ENCODE data around the gene NOX3.

The NOX3 gene

DNA sequence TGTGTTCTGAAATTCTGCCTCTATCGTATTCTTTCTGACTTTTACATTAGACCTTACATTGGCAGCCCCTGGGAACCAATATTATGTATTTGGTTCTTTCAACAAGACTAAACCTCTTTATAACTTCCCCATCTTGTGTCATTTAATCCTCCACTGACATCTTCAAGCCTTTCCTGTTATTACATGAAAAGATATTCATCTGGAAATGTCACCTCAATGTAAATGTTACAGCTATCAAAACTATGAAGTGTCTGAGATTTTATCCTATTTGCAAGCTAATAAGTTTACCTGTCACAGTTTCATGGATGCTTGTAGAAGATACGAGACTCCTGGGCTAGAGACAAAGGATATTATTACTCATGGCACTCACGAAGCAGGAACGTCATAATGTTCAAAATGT lies 43.9 kb upstream of the NOX3 start:
- Histone ChIP-seq H3K9me3 (ENCODE audit: insufficient read depth, low read length, severe bottlenecking) (peaks cover 3% of the 10 kb centered on the region), H3K36me3 (ENCODE audit: insufficient read depth, low read length) (no peaks in the 10 kb centered on the region), H3K9ac (ENCODE audit: low read depth, low read length) (no peak overlapping the region), H4K20me1 (ENCODE audit: insufficient read depth, low read length) (no peaks in the 10 kb centered on the region), H3K4me2 (ENCODE audit: insufficient read depth, low read length) (no peak overlapping the region), H3K4me3 (ENCODE audit: low read depth in 1 of 2, low read length in 2 of 2) (no peak overlapping the region), H2AFZ (ENCODE audit: low read depth, low read length) (no peak overlapping the region), H3K79me2 (ENCODE audit: insufficient read depth, low read length) (no peaks in the 10 kb centered on the region), H3K27me3 (ENCODE audit: insufficient read depth, low read length, poor library complexity) (no peaks in the 10 kb centered on the region), H3K4me1 (ENCODE audit: insufficient read depth, low read length) (no peaks in the 10 kb centered on the region), H3K27ac (ENCODE audit: low read length) (no peak overlapping the region)
- TF ChIP-seq EZH2 (IDR thresholded peaks at IDR 0.05; ENCODE audit: borderline replicate concordance, low read depth, low read length, severe bottlenecking), result no peak
- TF ChIP-seq, protein P1, sequence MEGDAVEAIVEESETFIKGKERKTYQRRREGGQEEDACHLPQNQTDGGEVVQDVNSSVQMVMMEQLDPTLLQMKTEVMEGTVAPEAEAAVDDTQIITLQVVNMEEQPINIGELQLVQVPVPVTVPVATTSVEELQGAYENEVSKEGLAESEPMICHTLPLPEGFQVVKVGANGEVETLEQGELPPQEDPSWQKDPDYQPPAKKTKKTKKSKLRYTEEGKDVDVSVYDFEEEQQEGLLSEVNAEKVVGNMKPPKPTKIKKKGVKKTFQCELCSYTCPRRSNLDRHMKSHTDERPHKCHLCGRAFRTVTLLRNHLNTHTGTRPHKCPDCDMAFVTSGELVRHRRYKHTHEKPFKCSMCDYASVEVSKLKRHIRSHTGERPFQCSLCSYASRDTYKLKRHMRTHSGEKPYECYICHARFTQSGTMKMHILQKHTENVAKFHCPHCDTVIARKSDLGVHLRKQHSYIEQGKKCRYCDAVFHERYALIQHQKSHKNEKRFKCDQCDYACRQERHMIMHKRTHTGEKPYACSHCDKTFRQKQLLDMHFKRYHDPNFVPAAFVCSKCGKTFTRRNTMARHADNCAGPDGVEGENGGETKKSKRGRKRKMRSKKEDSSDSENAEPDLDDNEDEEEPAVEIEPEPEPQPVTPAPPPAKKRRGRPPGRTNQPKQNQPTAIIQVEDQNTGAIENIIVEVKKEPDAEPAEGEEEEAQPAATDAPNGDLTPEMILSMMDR (IDR thresholded peaks at IDR 0.05; ENCODE audit: borderline replicate concordance, extremely low read depth, low read length, poor library complexity, severe bottlenecking), result no peak
- ATAC-seq (ENCODE audit: insufficient read depth, low read depth), result no peak
- DNase-seq, result no peak

DNA sequence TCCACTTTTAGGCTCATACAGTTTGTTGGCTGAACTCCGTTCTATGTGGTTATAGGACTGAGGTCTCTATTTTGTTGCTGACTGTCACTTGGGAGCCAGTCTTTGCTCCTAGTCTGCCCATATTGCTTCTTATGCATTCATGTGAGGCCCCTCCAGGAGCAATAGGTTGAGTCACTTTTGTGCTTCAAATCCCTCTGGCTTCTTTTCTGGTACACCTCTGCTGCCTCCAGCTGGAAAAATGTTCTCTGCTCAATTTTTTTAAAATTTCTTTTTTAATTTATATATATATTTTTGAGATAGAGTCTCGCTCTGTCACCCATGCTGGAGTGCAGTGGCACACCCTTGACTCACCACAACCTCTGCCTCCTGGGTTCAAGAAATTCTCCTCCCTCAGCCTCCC lies 42.7 kb upstream of the NOX3 start:
- no peak overlapping the region for H2AFZ ChIP-seq (ENCODE audit: low read depth, low read length)
- no peak overlapping the region for H3K4me2 ChIP-seq (ENCODE audit: insufficient read depth, low read length)
- TF ChIP-seq, protein P1 (IDR thresholded peaks at IDR 0.05; ENCODE audit: borderline replicate concordance, extremely low read depth, low read length, poor library complexity, severe bottlenecking), result no peak
- TF ChIP-seq EZH2 (IDR thresholded peaks at IDR 0.05; ENCODE audit: borderline replicate concordance, low read depth, low read length, severe bottlenecking), result no peak
- H3K4me3 ChIP-seq (ENCODE audit: low read depth in 1 of 2, low read length in 2 of 2), result no peak overlapping the region
- H3K9ac ChIP-seq (ENCODE audit: low read depth, low read length), result no peak overlapping the region
- no peaks in the 10 kb centered on the region for H3K27me3 ChIP-seq (ENCODE audit: insufficient read depth, low read length, poor library complexity)
- H3K36me3 ChIP-seq (ENCODE audit: insufficient read depth, low read length), result no peaks in the 10 kb centered on the region
- DNase-seq, result no peak
- H3K4me1 ChIP-seq (ENCODE audit: insufficient read depth, low read length), result no peaks in the 10 kb centered on the region
- H3K27ac ChIP-seq (ENCODE audit: low read length), result no peak overlapping the region
- no peaks in the 10 kb centered on the region for H3K79me2 ChIP-seq (ENCODE audit: insufficient read depth, low read length)
- H4K20me1 ChIP-seq (ENCODE audit: insufficient read depth, low read length), result no peaks in the 10 kb centered on the region
- ATAC-seq (ENCODE audit: insufficient read depth, low read depth), result no peak
- H3K9me3 ChIP-seq (ENCODE audit: insufficient read depth, low read length, severe bottlenecking), result peaks cover 3% of the 10 kb centered on the region

DNA sequence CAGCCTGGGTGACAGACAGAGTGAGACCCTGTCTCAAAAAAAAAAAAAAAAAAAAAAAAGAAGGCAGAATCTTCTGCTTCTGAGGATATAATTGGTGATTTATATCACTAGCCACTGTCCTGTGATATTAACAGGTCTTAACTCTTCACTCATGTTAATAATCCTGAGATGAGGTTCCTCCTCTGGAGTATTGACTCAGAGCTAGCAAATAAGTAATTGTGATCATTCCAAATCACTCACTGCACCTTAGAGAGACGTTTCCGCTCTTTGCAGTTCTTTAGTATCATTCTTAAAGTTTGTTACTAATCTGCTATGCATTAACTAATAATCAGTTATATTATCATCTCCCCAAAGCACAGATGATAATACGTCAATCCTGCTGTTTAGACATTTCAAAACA lies 41.6 kb upstream of the NOX3 start:
- Histone ChIP-seq H3K9ac (ENCODE audit: low read depth, low read length) (no peak overlapping the region), H3K4me1 (ENCODE audit: insufficient read depth, low read length) (no peaks in the 10 kb centered on the region), H4K20me1 (ENCODE audit: insufficient read depth, low read length) (no peaks in the 10 kb centered on the region), H3K4me2 (ENCODE audit: insufficient read depth, low read length) (no peak overlapping the region), H2AFZ (ENCODE audit: low read depth, low read length) (no peak overlapping the region), H3K36me3 (ENCODE audit: insufficient read depth, low read length) (no peaks in the 10 kb centered on the region), H3K27me3 (ENCODE audit: insufficient read depth, low read length, poor library complexity) (no peaks in the 10 kb centered on the region), H3K79me2 (ENCODE audit: insufficient read depth, low read length) (no peaks in the 10 kb centered on the region), H3K9me3 (ENCODE audit: insufficient read depth, low read length, severe bottlenecking) (peaks cover under 1% of the 10 kb centered on the region), H3K27ac (ENCODE audit: low read length) (no peak overlapping the region), H3K4me3 (ENCODE audit: low read depth in 1 of 2, low read length in 2 of 2) (no peak overlapping the region)
- no peak for TF ChIP-seq EZH2 (IDR thresholded peaks at IDR 0.05; ENCODE audit: borderline replicate concordance, low read depth, low read length, severe bottlenecking)
- DNase-seq (no peak), ATAC-seq (ENCODE audit: insufficient read depth, low read depth) (no peak)

DNA sequence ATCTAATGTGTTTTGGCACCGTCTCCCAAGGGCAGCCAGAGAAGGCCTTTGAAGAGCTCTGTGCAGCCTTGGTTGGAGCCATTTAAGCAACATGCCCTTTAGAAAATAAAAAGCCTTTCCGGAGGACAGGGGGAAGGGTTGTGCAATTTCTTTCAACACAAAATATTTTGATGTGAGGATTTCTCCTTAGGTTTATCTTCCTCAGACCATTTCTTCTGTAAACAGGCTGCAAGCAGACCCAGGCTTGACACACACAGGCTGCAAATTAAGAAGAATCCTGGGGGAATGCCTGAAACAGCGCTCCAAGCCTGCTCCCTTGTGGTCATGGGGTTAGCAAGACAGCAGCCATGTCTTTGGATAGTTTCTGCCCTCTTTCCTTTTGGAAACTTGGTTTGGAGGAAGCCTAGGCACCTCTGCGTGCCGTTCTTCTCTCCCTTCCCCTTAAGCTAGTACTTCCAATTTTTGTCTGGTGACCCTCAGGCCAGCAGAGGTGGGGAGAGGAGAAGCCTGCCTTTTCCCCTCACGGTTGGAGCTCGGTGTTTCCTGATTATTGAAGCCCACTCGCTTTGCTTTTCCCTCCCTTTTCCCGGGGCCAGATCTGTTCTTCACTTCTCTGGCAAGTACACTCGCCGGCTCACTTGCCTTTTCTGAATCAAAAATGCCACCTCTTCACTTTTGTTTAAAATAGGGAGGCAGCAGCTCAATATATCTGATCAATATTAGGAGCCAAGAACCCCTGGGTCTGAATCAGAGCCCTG lies 39.6 kb upstream of the NOX3 start:
- H3K4me1 ChIP-seq (ENCODE audit: insufficient read depth, low read length), result no peaks in the 10 kb centered on the region
- no peaks in the 10 kb centered on the region for H4K20me1 ChIP-seq (ENCODE audit: insufficient read depth, low read length)
- H3K9ac ChIP-seq (ENCODE audit: low read depth, low read length), result no peak overlapping the region
- H3K27ac ChIP-seq (ENCODE audit: low read length), result no peak overlapping the region
- H3K36me3 ChIP-seq (ENCODE audit: insufficient read depth, low read length), result no peaks in the 10 kb centered on the region
- H3K79me2 ChIP-seq (ENCODE audit: insufficient read depth, low read length), result no peaks in the 10 kb centered on the region
- no peak for ATAC-seq (ENCODE audit: insufficient read depth, low read depth)
- DNase-seq, result no peak
- no peak for TF ChIP-seq EZH2 (IDR thresholded peaks at IDR 0.05; ENCODE audit: borderline replicate concordance, low read depth, low read length, severe bottlenecking)
- TF ChIP-seq, protein P1 (IDR thresholded peaks at IDR 0.05; ENCODE audit: borderline replicate concordance, extremely low read depth, low read length, poor library complexity, severe bottlenecking), result no peak
- H3K4me2 ChIP-seq (ENCODE audit: insufficient read depth, low read length), result no peak overlapping the region
- H2AFZ ChIP-seq (ENCODE audit: low read depth, low read length), result no peak overlapping the region
- no peaks in the 10 kb centered on the region for H3K9me3 ChIP-seq (ENCODE audit: insufficient read depth, low read length, severe bottlenecking)
- no peaks in the 10 kb centered on the region for H3K27me3 ChIP-seq (ENCODE audit: insufficient read depth, low read length, poor library complexity)
- no peak overlapping the region for H3K4me3 ChIP-seq (ENCODE audit: low read depth in 1 of 2, low read length in 2 of 2)

Data from DND-41 (cell line).